H1 (cell line): ENCODE measurements around the gene AKAP8. TPM values are rescaled to one million over a fixed set of nuclear protein-coding genes. Genes with fewer than 3 reads are reported as not detected.

Source experiments
- BACH1 ChIP-seq: IDR thresholded peaks from 2 replicates; pipeline ENCODE4 v1.6.1; 2012; ENCODE audit warnings: low read length, improper control_type of control experiment
- JUN ChIP-seq: IDR thresholded peaks from 2 replicates; pipeline ENCODE4 v1.6.1; 2011; ENCODE audit warnings: low read depth, mild to moderate bottlenecking, improper control_type of control experiment, low read length
- KDM1A ChIP-seq: fragments of 200-600, 300-600 bp; sonication (generic); IDR thresholded peaks from 2 replicates; pipeline ENCODE4 v1.7.1; 2016; ENCODE audit warnings: mild to moderate bottlenecking, low read length, borderline replicate concordance
- SIX5 ChIP-seq: IDR thresholded peaks from 2 replicates; pipeline ENCODE4 v1.6.1; 2011; ENCODE audit warnings: mild to moderate bottlenecking, low read depth, low read length
- polyA plus RNA-seq, 7 experiments: library from polyadenylated mRNA; depleted of rRNA in 3 of 7; stranded (reverse) in 5 of 7; unstranded in 2 of 7; fragments of >200 nt in 5 of 7; fragments of 200-250 nt in 2 of 7; gene quantifications; 1 replicate in 5 of 7; 2 replicates in 1 of 7; 4 replicates in 1 of 7; pipeline versions ENCODE4 v1.2.1 to v1.2.3, GENCODE V29; 2011 to 2013; ENCODE audit warnings: missing spikeins in 2 of 7, mixed read lengths in 2 of 7
- total RNA-seq: library from RNA; stranded (reverse); fragmentation: NEBNext Ultra II Directional; extraction: Animal tissue kit (Norgen Biotek cat#: 25700); gene quantifications from 2 replicates; pipeline ENCODE4 v1.2.1, GENCODE V29; 2021
- TF ChIP-seq, protein P1 (sequence below): fragments of 300-600 bp; sonication (generic); IDR thresholded peaks from 2 replicates; pipeline ENCODE4 v1.7.1; 2012; ENCODE audit warnings: low read length, moderate library complexity, mild to moderate bottlenecking, inconsistent platforms; ENCODE audit not compliant: insufficient replicate concordance

AKAP8 gene
- total and polyA plus RNA-seq, 2 of the 8 experiments (the other 6 are each of a cell fraction or from before 2014, with no cell fraction given) = 17.0 to 41.0 TPM

DNA sequence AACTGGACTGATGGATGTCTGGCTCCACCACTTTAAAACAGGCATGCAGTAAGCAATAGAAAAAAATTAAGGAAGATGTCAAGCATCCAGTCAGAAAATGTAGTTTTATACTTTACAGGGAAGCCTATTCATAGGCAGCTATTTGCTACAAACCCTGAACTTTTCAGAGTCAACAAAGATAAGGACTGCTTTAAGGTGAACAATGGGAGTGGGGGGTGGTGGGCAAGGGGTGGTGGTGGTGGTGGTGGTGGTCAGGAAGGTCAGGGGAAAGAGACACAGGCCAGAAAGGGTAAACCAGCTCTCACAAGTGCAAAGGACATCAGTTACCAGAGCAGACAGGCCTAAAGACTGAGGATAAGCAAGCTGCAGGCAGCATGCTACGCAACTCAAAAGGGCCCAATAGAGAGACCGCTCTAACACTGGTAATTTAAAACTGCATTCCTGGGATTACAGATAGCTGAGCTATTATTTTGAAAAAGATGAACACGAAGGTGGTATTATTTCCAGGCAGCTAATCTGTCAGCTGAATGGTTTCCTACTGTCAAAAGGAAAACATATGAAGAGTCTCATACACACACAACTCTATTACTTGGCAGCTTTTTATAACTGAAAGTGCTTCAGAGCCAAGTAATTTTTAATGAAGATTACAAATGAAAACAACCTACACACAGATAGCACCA lies 62.1 kb downstream of the AKAP8 start (continued):
- TF ChIP-seq, protein P1, sequence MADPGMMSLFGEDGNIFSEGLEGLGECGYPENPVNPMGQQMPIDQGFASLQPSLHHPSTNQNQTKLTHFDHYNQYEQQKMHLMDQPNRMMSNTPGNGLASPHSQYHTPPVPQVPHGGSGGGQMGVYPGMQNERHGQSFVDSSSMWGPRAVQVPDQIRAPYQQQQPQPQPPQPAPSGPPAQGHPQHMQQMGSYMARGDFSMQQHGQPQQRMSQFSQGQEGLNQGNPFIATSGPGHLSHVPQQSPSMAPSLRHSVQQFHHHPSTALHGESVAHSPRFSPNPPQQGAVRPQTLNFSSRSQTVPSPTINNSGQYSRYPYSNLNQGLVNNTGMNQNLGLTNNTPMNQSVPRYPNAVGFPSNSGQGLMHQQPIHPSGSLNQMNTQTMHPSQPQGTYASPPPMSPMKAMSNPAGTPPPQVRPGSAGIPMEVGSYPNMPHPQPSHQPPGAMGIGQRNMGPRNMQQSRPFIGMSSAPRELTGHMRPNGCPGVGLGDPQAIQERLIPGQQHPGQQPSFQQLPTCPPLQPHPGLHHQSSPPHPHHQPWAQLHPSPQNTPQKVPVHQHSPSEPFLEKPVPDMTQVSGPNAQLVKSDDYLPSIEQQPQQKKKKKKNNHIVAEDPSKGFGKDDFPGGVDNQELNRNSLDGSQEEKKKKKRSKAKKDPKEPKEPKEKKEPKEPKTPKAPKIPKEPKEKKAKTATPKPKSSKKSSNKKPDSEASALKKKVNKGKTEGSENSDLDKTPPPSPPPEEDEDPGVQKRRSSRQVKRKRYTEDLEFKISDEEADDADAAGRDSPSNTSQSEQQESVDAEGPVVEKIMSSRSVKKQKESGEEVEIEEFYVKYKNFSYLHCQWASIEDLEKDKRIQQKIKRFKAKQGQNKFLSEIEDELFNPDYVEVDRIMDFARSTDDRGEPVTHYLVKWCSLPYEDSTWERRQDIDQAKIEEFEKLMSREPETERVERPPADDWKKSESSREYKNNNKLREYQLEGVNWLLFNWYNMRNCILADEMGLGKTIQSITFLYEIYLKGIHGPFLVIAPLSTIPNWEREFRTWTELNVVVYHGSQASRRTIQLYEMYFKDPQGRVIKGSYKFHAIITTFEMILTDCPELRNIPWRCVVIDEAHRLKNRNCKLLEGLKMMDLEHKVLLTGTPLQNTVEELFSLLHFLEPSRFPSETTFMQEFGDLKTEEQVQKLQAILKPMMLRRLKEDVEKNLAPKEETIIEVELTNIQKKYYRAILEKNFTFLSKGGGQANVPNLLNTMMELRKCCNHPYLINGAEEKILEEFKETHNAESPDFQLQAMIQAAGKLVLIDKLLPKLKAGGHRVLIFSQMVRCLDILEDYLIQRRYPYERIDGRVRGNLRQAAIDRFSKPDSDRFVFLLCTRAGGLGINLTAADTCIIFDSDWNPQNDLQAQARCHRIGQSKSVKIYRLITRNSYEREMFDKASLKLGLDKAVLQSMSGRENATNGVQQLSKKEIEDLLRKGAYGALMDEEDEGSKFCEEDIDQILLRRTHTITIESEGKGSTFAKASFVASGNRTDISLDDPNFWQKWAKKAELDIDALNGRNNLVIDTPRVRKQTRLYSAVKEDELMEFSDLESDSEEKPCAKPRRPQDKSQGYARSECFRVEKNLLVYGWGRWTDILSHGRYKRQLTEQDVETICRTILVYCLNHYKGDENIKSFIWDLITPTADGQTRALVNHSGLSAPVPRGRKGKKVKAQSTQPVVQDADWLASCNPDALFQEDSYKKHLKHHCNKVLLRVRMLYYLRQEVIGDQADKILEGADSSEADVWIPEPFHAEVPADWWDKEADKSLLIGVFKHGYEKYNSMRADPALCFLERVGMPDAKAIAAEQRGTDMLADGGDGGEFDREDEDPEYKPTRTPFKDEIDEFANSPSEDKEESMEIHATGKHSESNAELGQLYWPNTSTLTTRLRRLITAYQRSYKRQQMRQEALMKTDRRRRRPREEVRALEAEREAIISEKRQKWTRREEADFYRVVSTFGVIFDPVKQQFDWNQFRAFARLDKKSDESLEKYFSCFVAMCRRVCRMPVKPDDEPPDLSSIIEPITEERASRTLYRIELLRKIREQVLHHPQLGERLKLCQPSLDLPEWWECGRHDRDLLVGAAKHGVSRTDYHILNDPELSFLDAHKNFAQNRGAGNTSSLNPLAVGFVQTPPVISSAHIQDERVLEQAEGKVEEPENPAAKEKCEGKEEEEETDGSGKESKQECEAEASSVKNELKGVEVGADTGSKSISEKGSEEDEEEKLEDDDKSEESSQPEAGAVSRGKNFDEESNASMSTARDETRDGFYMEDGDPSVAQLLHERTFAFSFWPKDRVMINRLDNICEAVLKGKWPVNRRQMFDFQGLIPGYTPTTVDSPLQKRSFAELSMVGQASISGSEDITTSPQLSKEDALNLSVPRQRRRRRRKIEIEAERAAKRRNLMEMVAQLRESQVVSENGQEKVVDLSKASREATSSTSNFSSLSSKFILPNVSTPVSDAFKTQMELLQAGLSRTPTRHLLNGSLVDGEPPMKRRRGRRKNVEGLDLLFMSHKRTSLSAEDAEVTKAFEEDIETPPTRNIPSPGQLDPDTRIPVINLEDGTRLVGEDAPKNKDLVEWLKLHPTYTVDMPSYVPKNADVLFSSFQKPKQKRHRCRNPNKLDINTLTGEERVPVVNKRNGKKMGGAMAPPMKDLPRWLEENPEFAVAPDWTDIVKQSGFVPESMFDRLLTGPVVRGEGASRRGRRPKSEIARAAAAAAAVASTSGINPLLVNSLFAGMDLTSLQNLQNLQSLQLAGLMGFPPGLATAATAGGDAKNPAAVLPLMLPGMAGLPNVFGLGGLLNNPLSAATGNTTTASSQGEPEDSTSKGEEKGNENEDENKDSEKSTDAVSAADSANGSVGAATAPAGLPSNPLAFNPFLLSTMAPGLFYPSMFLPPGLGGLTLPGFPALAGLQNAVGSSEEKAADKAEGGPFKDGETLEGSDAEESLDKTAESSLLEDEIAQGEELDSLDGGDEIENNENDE = no peak
- no peak for TF ChIP-seq BACH1
- TF ChIP-seq SIX5 = no peak
- no peak for TF ChIP-seq JUN
- TF ChIP-seq KDM1A = no peak
- TF ChIP-seq, all 59 proteins: peak for 0
